ENCODE data around the gene LRRC8B.

- TF ChIP-seq EZH2 (IDR thresholded peaks at IDR 0.05; ENCODE audit: low read depth, low read length, severe bottlenecking) (no peak), CTCF (IDR thresholded peaks at IDR 0.05; ENCODE audit: control extremely low read depth in 1 of 3, insufficient read depth in 1 of 3, low read depth in 1 of 3, low read length in 3 of 3) (no peak), ZNF274 (IDR thresholded peaks at IDR 0.05; ENCODE audit: borderline replicate concordance, extremely low read depth, low read length) (no peak), SUZ12 (IDR thresholded peaks at IDR 0.05; ENCODE audit: low read length) (no peak), SP1 (IDR thresholded peaks at IDR 0.05; ENCODE audit: low read depth, low read length) (no peak), EP300 (IDR thresholded peaks at IDR 0.05; ENCODE audit: borderline replicate concordance in 1 of 2, low read depth in 2 of 2, low read length in 2 of 2) (no peak), JUND (IDR thresholded peaks at IDR 0.05; ENCODE audit: low read length) (no peak), FOSL1 (IDR thresholded peaks at IDR 0.05; ENCODE audit: insufficient read depth, low read depth, low read length) (no peak), SIN3A (conservative IDR thresholded peaks at IDR 0.05 in 1 of 2, IDR thresholded peaks at IDR 0.05 in 1 of 2; ENCODE audit: low read depth in 1 of 2, low read length in 2 of 2) (no peak), TEAD4 (IDR thresholded peaks at IDR 0.05; ENCODE audit: low read depth, low read length) (no peak)
These were observed 99.7 kb downstream of the LRRC8B start for GRCh38 chr1:89624314-89624713.

Measured in H1 (cell line).